ENCODE data around the gene SLC9A9.

Gene SLC9A9

GRCh38 chr3:143244516-143245063 lies 603.7 kb downstream of the SLC9A9 start:
- no CpG with 5 or more reads among the region's 9 CpGs for WGBS (ENCODE audit: extremely low coverage, insufficient coverage, insufficient read length)
- H3K36me3 ChIP-seq (ENCODE audit: control insufficient read depth in 1 of 2, insufficient read depth in 2 of 2, low read length in 2 of 2) = no peaks in the 10 kb centered on the region
- no peak overlapping the region for H4K12ac ChIP-seq (ENCODE audit: low read depth, low read length)
- H3K18ac ChIP-seq (ENCODE audit: low read length) = no peak overlapping the region
- no peak overlapping the region for H3K4me2 ChIP-seq (ENCODE audit: low read length)
- H3K9me3 ChIP-seq (ENCODE audit: insufficient read depth, low read depth, low read length) = no peaks in the 10 kb centered on the region
- no peak overlapping the region for H3K4ac ChIP-seq (ENCODE audit: low read depth, low read length)
- peak; percentile 66 to 74 for DNase-seq
- no peak overlapping the region for H4K91ac ChIP-seq (ENCODE audit: low read depth, low read length)
- no peaks in the 10 kb centered on the region for H3K27me3 ChIP-seq (ENCODE audit: insufficient read depth, low read length)
- H2AFZ ChIP-seq (ENCODE audit: insufficient read depth, low read length, poor library complexity) = no peak overlapping the region
- H2BK5ac ChIP-seq (ENCODE audit: low read depth, low read length, poor library complexity) = no peak overlapping the region
- no peak overlapping the region for H3K9ac ChIP-seq (ENCODE audit: low read length)
- no peaks in the 10 kb centered on the region for H3K79me2 ChIP-seq (ENCODE audit: control insufficient read depth, insufficient read depth, low read length, poor library complexity)
- H3K79me1 ChIP-seq (ENCODE audit: low read length) = no peaks in the 10 kb centered on the region
- no peak overlapping the region for H4K8ac ChIP-seq (ENCODE audit: low read depth, low read length)
- H2BK12ac ChIP-seq (ENCODE audit: low read length) = no peak overlapping the region
- no peak overlapping the region for H2BK120ac ChIP-seq (ENCODE audit: insufficient read depth, low read length, poor library complexity)
- no peak overlapping the region for H3K23ac ChIP-seq (ENCODE audit: low read length)
- no peak overlapping the region for H3K4me3 ChIP-seq (ENCODE audit: low read depth, low read length)
- H3K27ac ChIP-seq (ENCODE audit: low read depth, low read length) = no peak overlapping the region
- H2AK5ac ChIP-seq (ENCODE audit: low read length) = no peak overlapping the region
- H3K4me1 ChIP-seq (ENCODE audit: control insufficient read depth in 1 of 2, insufficient read depth in 2 of 2, low read length in 2 of 2) = peaks cover 2 to 5% of the 10 kb centered on the region in 2 experiments
- H3K14ac ChIP-seq (ENCODE audit: low read length) = no peak overlapping the region

GRCh38 chr3:143243686-143244085 lies 604.6 kb downstream of the SLC9A9 start:
- H3K4me2 ChIP-seq (ENCODE audit: low read length) = no peak overlapping the region
- no peaks in the 10 kb centered on the region for H3K27me3 ChIP-seq (ENCODE audit: insufficient read depth, low read length)
- H4K91ac ChIP-seq (ENCODE audit: low read depth, low read length) = no peak overlapping the region
- no peak overlapping the region for H2BK12ac ChIP-seq (ENCODE audit: low read length)
- H3K27ac ChIP-seq (ENCODE audit: low read depth, low read length) = no peak overlapping the region
- no peak overlapping the region for H3K4me3 ChIP-seq (ENCODE audit: low read depth, low read length)
- no CpG with 5 or more reads among the region's 6 CpGs for WGBS (ENCODE audit: extremely low coverage, insufficient coverage, insufficient read length)
- H2AFZ ChIP-seq (ENCODE audit: insufficient read depth, low read length, poor library complexity) = no peak overlapping the region
- H3K18ac ChIP-seq (ENCODE audit: low read length) = no peak overlapping the region
- H4K8ac ChIP-seq (ENCODE audit: low read depth, low read length) = no peak overlapping the region
- no peak overlapping the region for H3K23ac ChIP-seq (ENCODE audit: low read length)
- H3K4ac ChIP-seq (ENCODE audit: low read depth, low read length) = no peak overlapping the region
- no peak overlapping the region for H3K9ac ChIP-seq (ENCODE audit: low read length)
- peaks cover 2 to 5% of the 10 kb centered on the region in 2 experiments for H3K4me1 ChIP-seq (ENCODE audit: control insufficient read depth in 1 of 2, insufficient read depth in 2 of 2, low read length in 2 of 2)
- no peaks in the 10 kb centered on the region for H3K79me1 ChIP-seq (ENCODE audit: low read length)
- no peak overlapping the region for H2BK120ac ChIP-seq (ENCODE audit: insufficient read depth, low read length, poor library complexity)
- DNase-seq = no peak
- H2AK5ac ChIP-seq (ENCODE audit: low read length) = no peak overlapping the region
- no peaks in the 10 kb centered on the region for H3K9me3 ChIP-seq (ENCODE audit: insufficient read depth, low read depth, low read length)
- H3K79me2 ChIP-seq (ENCODE audit: control insufficient read depth, insufficient read depth, low read length, poor library complexity) = no peaks in the 10 kb centered on the region
- H3K36me3 ChIP-seq (ENCODE audit: control insufficient read depth in 1 of 2, insufficient read depth in 2 of 2, low read length in 2 of 2) = no peaks in the 10 kb centered on the region
- H3K14ac ChIP-seq (ENCODE audit: low read length) = no peak overlapping the region
- no peak overlapping the region for H2BK5ac ChIP-seq (ENCODE audit: low read depth, low read length, poor library complexity)
- H4K12ac ChIP-seq (ENCODE audit: low read depth, low read length) = no peak overlapping the region

GRCh38 chr3:143242691-143243090 lies 605.6 kb downstream of the SLC9A9 start:
- Histone ChIP-seq H3K27me3 (ENCODE audit: insufficient read depth, low read length) (no peaks in the 10 kb centered on the region), H3K14ac (ENCODE audit: low read length) (no peak overlapping the region)
- WGBS (ENCODE audit: extremely low coverage, insufficient coverage, insufficient read length) = no CpG with 5 or more reads among the region's 4 CpGs

GRCh38 chr3:143242101-143242500 lies 606.2 kb downstream of the SLC9A9 start:
- no peaks in the 10 kb centered on the region for H3K36me3 ChIP-seq (ENCODE audit: control insufficient read depth in 1 of 2, insufficient read depth in 2 of 2, low read length in 2 of 2)
- no peaks in the 10 kb centered on the region for H3K79me1 ChIP-seq (ENCODE audit: low read length)
- no peak overlapping the region for H4K8ac ChIP-seq (ENCODE audit: low read depth, low read length)
- H3K79me2 ChIP-seq (ENCODE audit: control insufficient read depth, insufficient read depth, low read length, poor library complexity) = no peaks in the 10 kb centered on the region
- H3K27ac ChIP-seq (ENCODE audit: low read depth, low read length) = no peak overlapping the region
- WGBS (ENCODE audit: extremely low coverage, insufficient coverage, insufficient read length) = no CpG with 5 or more reads among the region's 3 CpGs
- H3K23ac ChIP-seq (ENCODE audit: low read length) = no peak overlapping the region
- H3K14ac ChIP-seq (ENCODE audit: low read length) = no peak overlapping the region
- no peaks in the 10 kb centered on the region for H3K9me3 ChIP-seq (ENCODE audit: insufficient read depth, low read depth, low read length)
- peaks cover 2 to 5% of the 10 kb centered on the region in 2 experiments for H3K4me1 ChIP-seq (ENCODE audit: control insufficient read depth in 1 of 2, insufficient read depth in 2 of 2, low read length in 2 of 2)
- no peak overlapping the region for H2AFZ ChIP-seq (ENCODE audit: insufficient read depth, low read length, poor library complexity)
- no peak overlapping the region for H3K4me2 ChIP-seq (ENCODE audit: low read length)
- H2BK12ac ChIP-seq (ENCODE audit: low read length) = no peak overlapping the region
- no peak overlapping the region for H3K4ac ChIP-seq (ENCODE audit: low read depth, low read length)
- no peak overlapping the region for H2BK120ac ChIP-seq (ENCODE audit: insufficient read depth, low read length, poor library complexity)
- no peak overlapping the region for H4K91ac ChIP-seq (ENCODE audit: low read depth, low read length)
- no peak overlapping the region for H4K12ac ChIP-seq (ENCODE audit: low read depth, low read length)
- no peak overlapping the region for H3K9ac ChIP-seq (ENCODE audit: low read length)
- no peak for DNase-seq
- H3K27me3 ChIP-seq (ENCODE audit: insufficient read depth, low read length) = no peaks in the 10 kb centered on the region
- no peak overlapping the region for H3K18ac ChIP-seq (ENCODE audit: low read length)
- H2BK5ac ChIP-seq (ENCODE audit: low read depth, low read length, poor library complexity) = no peak overlapping the region
- H2AK5ac ChIP-seq (ENCODE audit: low read length) = no peak overlapping the region
- no peak overlapping the region for H3K4me3 ChIP-seq (ENCODE audit: low read depth, low read length)

More at GRCh38 chr3:143242691-143243090, 605.6 kb downstream of the SLC9A9 start:
- Histone ChIP-seq H4K12ac (ENCODE audit: low read depth, low read length) (no peak overlapping the region), H3K23ac (ENCODE audit: low read length) (no peak overlapping the region), H2BK120ac (ENCODE audit: insufficient read depth, low read length, poor library complexity) (no peak overlapping the region), H3K9ac (ENCODE audit: low read length) (no peak overlapping the region), H3K36me3 (ENCODE audit: control insufficient read depth in 1 of 2, insufficient read depth in 2 of 2, low read length in 2 of 2) (no peaks in the 10 kb centered on the region), H4K8ac (ENCODE audit: low read depth, low read length) (no peak overlapping the region), H4K91ac (ENCODE audit: low read depth, low read length) (no peak overlapping the region), H3K9me3 (ENCODE audit: insufficient read depth, low read depth, low read length) (no peaks in the 10 kb centered on the region), H3K18ac (ENCODE audit: low read length) (no peak overlapping the region), H3K4me1 (ENCODE audit: control insufficient read depth in 1 of 2, insufficient read depth in 2 of 2, low read length in 2 of 2) (peaks cover 2 to 5% of the 10 kb centered on the region in 2 experiments), H2BK12ac (ENCODE audit: low read length) (no peak overlapping the region), H2AFZ (ENCODE audit: insufficient read depth, low read length, poor library complexity) (no peak overlapping the region), H3K79me2 (ENCODE audit: control insufficient read depth, insufficient read depth, low read length, poor library complexity) (no peaks in the 10 kb centered on the region), H2BK5ac (ENCODE audit: low read depth, low read length, poor library complexity) (no peak overlapping the region), H2AK5ac (ENCODE audit: low read length) (no peak overlapping the region), H3K27ac (ENCODE audit: low read depth, low read length) (no peak overlapping the region), H3K79me1 (ENCODE audit: low read length) (no peaks in the 10 kb centered on the region), H3K4me2 (ENCODE audit: low read length) (no peak overlapping the region), H3K4ac (ENCODE audit: low read depth, low read length) (no peak overlapping the region), H3K4me3 (ENCODE audit: low read depth, low read length) (no peak overlapping the region)
- peak; percentile 95 to 99 for DNase-seq
